Heart left ventricle (tissue), 13 donors: ENCODE measurements around the gene CFAP46.

Experiments
- POLR2A ChIP-seq, 2 donors: fragments of 450-650 bp; IDR thresholded peaks; one replicate each; pipeline ENCODE4 v1.6.1; 2017; ENCODE audit warnings: antibody characterized with exemption in 2 of 2, mild to moderate bottlenecking in 2 of 2, moderate library complexity in 2 of 2
- TF ChIP-seq, protein P1 (sequence below), 12 donors: fragments of 200-600 bp; sonication (generic) in 4 of 12; IDR thresholded peaks; one replicate each; pipeline versions ENCODE4 v1.5.0 to v1.8.0; 2018 to 2022; ENCODE audit warnings: antibody characterized with exemption in 12 of 12, mild to moderate bottlenecking in 5 of 12
- donor health status: ischemic (EF 13 %, LVEDD 7.1; RV severe dilation, severe dysfunction).
- donor health status: DM: no; HTN: yes; CAD: no.
- donor health status: DM: no; HTN: no; CAD: no.
- donor health status: ischemic (EF 25% LVEDD 6.9; RV normal size, moderate dysfunction).
- donor health status: ischemic (EF 25% LVEDD 5.7; RV mildly dilated, moderate dysfunction).
- donor health status: ischemic (EF 35%, LVEDD 5.7; RV mildly dilated, moderate dysfunction).
- donor health status: nonischemic (EF 11% LVEDD 7.7; RV severe dilation, severe dysfunction).
- donor health status: DM: yes; HTN: yes; CAD: no.
- donor health status: PGD.
- donor health status: ischemic (EF 29% LVEDD 5.4; RV normal size, mild dysfunction).
- donor health status: nonischemic (EF 23%, LVEDD 6.1; RV moderate dilation, normal function).

DNA sequence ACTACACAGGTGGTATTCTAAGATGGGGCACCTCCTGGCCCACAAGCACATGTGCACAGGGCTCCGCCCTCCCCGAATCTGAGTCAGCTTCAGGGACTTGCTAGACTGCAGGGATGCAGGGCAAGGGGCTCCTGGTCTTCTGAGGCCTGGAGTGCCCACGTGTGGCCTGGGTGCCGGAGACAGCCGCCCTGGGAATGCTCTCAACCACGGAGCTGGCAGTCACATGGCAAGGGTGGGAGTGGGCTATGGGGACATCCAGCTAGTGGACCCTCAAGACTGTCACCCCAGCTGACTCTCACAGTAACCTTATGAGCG, 42.7 kb downstream of the CFAP46 start:
- TF ChIP-seq, protein P1, sequence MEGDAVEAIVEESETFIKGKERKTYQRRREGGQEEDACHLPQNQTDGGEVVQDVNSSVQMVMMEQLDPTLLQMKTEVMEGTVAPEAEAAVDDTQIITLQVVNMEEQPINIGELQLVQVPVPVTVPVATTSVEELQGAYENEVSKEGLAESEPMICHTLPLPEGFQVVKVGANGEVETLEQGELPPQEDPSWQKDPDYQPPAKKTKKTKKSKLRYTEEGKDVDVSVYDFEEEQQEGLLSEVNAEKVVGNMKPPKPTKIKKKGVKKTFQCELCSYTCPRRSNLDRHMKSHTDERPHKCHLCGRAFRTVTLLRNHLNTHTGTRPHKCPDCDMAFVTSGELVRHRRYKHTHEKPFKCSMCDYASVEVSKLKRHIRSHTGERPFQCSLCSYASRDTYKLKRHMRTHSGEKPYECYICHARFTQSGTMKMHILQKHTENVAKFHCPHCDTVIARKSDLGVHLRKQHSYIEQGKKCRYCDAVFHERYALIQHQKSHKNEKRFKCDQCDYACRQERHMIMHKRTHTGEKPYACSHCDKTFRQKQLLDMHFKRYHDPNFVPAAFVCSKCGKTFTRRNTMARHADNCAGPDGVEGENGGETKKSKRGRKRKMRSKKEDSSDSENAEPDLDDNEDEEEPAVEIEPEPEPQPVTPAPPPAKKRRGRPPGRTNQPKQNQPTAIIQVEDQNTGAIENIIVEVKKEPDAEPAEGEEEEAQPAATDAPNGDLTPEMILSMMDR (IDR thresholded peaks at IDR 0.05) = no peak
- TF ChIP-seq POLR2A (IDR thresholded peaks at IDR 0.05) = no peak
